Activated CD8-positive, alpha-beta memory T cell treated with anti-CD3 and anti-CD28 coated beads for 24 hours (primary cell): ENCODE measurements around the gene PIEZO2.

ENCODE experiments used
- DNase-seq: peaks from one replicate; pipeline ENCODE4 v3.0.0-alpha.2; 2020

Gene PIEZO2

GRCh38 chr18:11021477-11021876 lies 127.9 kb downstream of the PIEZO2 start:
- DNase-seq = no peak

GRCh38 chr18:11020877-11021414 lies 128.4 kb downstream of the PIEZO2 start:
- DNase-seq = no peak

GRCh38 chr18:11020161-11020853 lies 129.1 kb downstream of the PIEZO2 start:
- DNase-seq = no peak

GRCh38 chr18:11019295-11020105 lies 129.9 kb downstream of the PIEZO2 start:
- no peak for DNase-seq

DNA sequence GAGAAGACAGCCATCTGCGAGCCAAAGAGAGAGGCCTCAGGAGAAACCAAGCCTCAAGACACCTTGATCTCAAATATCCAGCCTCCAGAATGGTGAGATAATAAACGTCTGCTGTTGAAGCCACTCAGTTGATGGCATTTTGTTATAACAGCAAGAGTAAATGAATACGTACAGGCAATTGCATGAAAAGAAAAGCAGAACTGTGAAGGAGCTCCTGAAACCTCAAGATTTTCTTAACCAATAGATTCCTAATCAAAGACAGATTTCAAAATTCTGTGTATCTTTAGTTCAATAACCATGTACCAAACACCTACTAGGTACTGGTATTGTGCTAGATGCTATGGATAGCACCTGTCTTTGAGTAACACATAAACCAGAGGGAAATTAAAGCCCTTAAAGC lies 139.5 kb downstream of the PIEZO2 start:
- DNase-seq = no peak

DNA sequence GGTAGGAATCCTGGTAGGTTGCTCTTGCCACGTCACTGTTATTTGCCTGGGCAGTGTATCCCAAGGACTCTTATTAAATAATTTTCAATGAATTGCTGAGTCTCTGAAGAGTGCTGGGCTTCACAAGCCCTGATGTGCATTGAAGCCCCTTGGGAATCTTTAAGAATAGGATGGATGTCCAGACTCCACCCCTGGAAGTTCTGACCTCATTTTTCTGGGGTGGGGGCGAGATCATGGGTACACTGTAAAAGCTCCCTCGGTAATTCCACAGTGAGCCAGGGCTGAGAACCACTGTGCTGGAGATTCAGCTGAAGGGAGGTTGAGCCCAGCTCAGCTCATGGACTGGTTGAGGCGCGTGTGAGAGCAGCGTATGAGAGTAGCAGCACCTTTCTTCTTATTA lies 140.2 kb downstream of the PIEZO2 start:
- DNase-seq = no peak

- DNase-seq = no peak
These were observed 140.9 kb downstream of the PIEZO2 start for GRCh38 chr18:11008505-11008904.

DNA sequence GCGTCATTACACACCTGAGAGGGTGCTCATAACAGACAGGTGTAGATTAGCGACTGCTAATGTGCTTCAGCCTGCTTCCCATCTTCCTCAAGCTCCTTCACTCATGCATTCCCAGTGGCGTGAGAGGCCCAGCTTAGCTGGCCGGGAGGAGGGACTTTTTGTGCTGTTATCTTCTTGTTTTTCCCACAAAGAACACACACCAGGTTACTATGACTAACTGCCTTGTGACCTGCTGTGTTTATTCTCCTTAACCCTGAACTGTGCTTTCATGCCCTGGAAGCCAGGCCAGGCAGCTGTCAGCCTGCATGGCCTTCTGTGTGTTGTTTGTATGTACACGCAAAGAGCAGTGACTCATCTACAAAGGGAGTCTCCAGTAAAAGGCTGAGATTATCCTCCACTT lies 143.8 kb downstream of the PIEZO2 start:
- DNase-seq = no peak

DNA sequence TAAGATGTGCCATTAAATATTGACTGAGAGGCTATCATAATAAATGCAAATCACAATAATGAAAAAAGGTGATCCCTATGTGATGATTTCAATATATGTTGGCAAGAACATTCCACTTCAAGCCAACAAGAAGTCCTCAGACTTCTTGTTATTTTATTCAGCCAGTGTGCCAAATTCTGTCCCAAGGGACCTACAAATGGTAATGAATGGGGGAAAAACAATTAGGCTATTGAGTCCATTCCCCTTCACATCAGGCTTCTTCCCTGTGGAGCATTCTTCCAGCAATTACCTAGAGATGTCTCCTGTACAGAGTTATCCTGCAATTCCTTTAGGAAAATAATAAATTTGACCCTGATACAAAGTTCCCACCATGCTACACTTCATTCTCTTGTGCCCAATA lies 144.4 kb downstream of the PIEZO2 start:
- no peak for DNase-seq

DNA sequence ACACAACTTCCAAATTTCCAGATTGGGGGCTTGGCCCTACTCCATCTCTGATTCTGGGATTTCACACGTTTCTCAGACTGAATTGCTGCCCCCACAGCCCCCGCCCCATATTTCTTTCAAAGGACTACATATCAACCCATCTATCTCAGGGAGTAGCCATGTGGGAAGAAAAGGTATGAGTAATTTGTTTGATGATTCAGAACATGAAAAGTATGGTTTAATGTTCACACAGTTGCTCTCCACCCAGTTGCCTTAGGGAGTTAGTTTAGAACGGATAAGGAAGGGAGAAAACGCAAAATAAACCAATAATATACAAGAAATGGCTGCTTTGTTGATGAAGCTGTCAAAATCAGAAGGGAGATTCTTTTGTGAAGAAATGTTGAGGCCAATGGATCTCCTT lies 145.1 kb downstream of the PIEZO2 start:
- DNase-seq = no peak

GRCh38 chr18:11002796-11003195 lies 146.6 kb downstream of the PIEZO2 start:
- no peak for DNase-seq

DNA sequence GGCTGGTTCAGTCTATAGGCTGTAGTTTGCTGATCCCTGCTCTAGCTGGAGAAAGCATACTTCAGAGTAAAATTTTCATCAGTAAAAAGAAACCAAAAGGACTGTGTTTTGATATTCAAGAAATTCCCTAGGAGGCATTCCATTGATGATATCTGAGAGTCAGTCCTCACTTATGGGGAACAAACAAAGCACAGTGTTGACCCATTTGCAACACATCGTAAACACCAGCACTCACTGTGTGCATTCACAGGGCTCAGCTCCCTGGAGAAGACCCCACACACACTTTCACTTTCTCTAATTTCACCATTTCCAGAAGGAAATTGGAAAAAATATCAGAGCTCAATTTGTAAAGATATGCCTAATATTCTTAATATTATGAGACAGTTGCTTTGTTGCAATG lies 147.1 kb downstream of the PIEZO2 start:
- no peak for DNase-seq

- DNase-seq = no peak
These were observed 149.3 kb downstream of the PIEZO2 start for GRCh38 chr18:11000071-11000470.

- DNase-seq = no peak
These were observed 151.5 kb downstream of the PIEZO2 start for GRCh38 chr18:10997885-10998284.

DNA sequence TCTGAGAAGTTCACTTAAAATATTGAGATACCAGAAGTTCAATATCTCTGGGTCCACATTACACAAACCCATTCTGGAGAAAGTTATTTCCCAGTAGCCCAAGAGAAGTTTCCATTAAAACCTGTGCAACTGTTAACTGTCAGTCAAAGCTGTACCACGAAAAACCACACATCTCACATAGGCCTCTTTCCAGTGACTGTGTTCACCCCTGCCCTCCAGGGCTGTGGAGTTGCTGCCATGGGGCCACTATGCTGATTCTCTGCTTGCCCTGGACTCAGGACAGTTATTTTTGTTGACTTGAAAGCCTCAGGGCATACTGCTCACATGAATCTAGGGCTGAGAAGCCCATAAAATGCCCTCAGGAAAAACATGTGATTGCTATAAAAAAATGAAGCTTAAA lies 153.8 kb downstream of the PIEZO2 start:
- DNase-seq = no peak

DNA sequence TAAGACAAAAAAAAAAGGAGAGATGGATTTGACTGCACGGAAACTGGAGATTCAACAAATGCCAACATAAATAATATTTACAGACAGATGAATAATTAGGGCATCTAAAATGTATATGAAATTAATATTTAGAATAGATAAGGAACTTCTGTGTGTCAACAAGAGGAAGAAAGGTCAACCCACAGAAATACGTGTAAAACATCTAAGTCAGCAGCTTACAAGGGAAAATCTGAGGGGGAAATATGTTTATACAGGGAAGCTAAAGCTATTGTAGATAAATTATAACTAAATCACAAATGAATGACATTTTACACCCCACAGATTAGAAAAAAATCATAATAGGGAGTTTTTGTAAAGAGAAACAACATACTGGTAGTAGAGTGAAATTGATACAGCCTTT lies 159.9 kb downstream of the PIEZO2 start:
- no peak for DNase-seq

GRCh38 chr18:10985689-10986088 lies 163.7 kb downstream of the PIEZO2 start:
- no peak for DNase-seq

DNA sequence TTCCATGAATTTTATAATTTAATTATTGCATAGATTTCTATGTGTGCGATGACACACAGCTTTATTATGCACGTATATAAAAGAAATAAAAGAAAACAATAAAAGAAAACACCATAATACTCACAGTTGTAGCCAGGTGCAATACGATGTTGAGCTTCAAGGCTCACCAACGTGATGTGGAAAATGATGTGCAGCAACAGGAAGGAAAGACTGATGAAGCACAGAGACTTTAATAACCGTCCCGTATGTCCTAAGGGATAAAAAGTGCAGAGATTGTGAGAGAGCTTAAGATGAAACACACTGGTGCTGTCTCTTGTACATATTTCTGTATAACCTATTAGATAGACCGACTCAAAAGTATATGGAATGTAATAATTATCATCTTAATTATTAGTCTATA lies 170.0 kb downstream of the PIEZO2 start:
- DNase-seq = no peak

- DNase-seq = no peak
These were observed 172.3 kb downstream of the PIEZO2 start for GRCh38 chr18:10977042-10977441.

GRCh38 chr18:10973567-10974203 lies 175.7 kb downstream of the PIEZO2 start:
- no peak for DNase-seq

DNA sequence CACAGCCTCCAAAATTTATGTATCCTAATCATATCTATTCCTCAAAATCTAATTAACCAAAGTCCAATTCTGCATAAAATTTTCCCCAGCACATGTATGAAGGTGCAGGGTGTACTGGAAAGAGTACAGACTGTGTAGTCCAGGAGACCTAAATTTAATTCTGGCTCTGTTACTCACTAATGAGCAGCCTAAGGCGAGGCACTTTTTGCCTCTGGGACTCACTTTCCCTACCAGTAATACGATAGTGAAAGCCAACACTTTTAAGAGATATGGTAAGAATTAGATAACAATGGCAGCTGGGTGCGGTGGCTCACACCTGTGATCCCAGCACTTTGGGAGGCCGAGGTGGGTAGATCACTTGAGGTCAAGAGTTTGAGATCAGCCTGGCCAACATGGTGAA lies 177.7 kb downstream of the PIEZO2 start:
- DNase-seq = no peak

DNA sequence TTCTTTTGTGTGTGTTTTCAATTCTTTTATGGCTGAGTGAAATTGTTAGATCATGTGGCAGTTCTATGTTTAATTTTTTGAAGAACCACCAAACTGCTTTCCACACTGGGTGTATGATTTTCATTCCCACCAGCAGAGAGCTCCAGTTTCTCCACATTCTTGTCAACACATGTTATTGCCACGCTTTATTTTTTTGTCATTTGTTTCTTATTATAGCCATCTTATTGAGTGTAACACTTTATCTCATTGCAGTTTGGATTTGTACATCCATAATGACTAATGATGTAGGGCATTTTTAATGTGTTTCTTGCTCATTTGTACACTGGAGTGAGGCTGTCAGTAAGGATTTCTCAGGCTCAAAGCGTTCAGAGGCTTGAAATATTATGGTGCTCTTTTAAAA lies 184.2 kb downstream of the PIEZO2 start:
- DNase-seq = no peak

DNA sequence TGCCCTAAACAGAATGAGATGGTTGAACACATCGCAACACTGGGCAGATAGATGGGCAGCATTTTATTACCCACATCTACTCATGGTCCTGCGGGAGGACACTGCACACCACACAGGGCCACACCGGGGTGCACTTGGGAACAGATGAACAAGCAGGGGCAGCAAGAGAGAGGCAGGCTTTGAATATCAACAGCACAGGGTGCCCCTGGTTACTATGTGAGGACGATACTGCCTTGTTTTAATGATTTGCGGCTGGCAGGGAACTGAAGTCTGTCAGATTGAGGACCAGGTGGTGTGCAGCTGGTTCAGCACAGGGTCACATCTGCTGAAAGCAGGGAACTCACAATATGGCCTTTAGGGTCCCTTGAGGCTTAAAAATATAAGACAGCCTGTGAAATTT lies 195.7 kb downstream of the PIEZO2 start:
- DNase-seq = no peak
